HepG2 (cell line): Measurements from ENCODE around the gene GPS2. TPM values are rescaled to one million over a fixed set of nuclear protein-coding genes. Genes with fewer than 3 reads are reported as not detected.

Experiments
- ARNTL ChIP-seq: sonication (generic); formaldehyde crosslinking; IDR thresholded peaks from 2 replicates; pipeline ENCODE4 v1.4.0; 2020; ENCODE audit warnings: mild to moderate bottlenecking, missing genetic modification reagents
- ATF7-NPFF ChIP-seq: sonication (generic); formaldehyde crosslinking; IDR thresholded peaks from 2 replicates; pipeline ENCODE4 v1.8.1; 2023; ENCODE audit warnings: mild to moderate bottlenecking, low read depth, missing genetic modification reagents, moderate library complexity
- CAMTA2 ChIP-seq: sonication (generic); formaldehyde crosslinking; IDR thresholded peaks from 2 replicates; pipeline ENCODE4 v1.4.0; 2020; ENCODE audit warnings: mild to moderate bottlenecking, missing genetic modification reagents, borderline replicate concordance
- CBX5 ChIP-seq: sonication (generic); formaldehyde crosslinking; IDR thresholded peaks from 2 replicates; pipeline ENCODE4 v1.4.0; 2020; ENCODE audit warnings: missing genetic modification reagents, borderline replicate concordance
- CCAR2 ChIP-seq: fragments of 200-400 bp; formaldehyde crosslinking; optimal IDR thresholded peaks from 2 replicates; pipeline ENCODE3; 2018; ENCODE audit warnings: low read depth, mild to moderate bottlenecking, low read length, moderate library complexity
- CENPT ChIP-seq: sonication (generic); formaldehyde crosslinking; IDR thresholded peaks from 2 replicates; pipeline ENCODE4 v1.8.0; 2022; ENCODE audit warnings: low read depth, mild to moderate bottlenecking, moderate library complexity, missing genetic modification reagents
- GZF1 ChIP-seq: sonication (generic); formaldehyde crosslinking; IDR thresholded peaks from 2 replicates; pipeline ENCODE4 v1.5.1; 2020; ENCODE audit warnings: mild to moderate bottlenecking, missing genetic modification reagents
- HDAC1 ChIP-seq: sonication (generic); formaldehyde crosslinking; IDR thresholded peaks from 2 replicates; pipeline ENCODE4 v1.5.1; 2020; ENCODE audit warnings: mild to moderate bottlenecking, missing genetic modification reagents
- HMG20B ChIP-seq: conservative IDR thresholded peaks from 2 replicates; pipeline ENCODE4 v1.6.1; 2016; ENCODE audit warnings: missing genetic modification reagents, missing compliant biosample characterization
- HNRNPK ChIP-seq: fragments of 200-400 bp; formaldehyde crosslinking; IDR thresholded peaks from 2 replicates; pipeline ENCODE4 v1.6.1; 2018; ENCODE audit warnings: low read length, low read depth, moderate library complexity, mild to moderate bottlenecking; ENCODE audit not compliant: poor library complexity, severe bottlenecking
- HOXA5 ChIP-seq: sonication (generic); formaldehyde crosslinking; IDR thresholded peaks from 2 replicates; pipeline ENCODE4 v1.4.0; 2020; ENCODE audit warnings: missing genetic modification reagents
- HOXD1 ChIP-seq: sonication (generic); formaldehyde crosslinking; IDR thresholded peaks from 2 replicates; pipeline ENCODE4 v1.5.0; 2020; ENCODE audit warnings: missing genetic modification reagents
- RBAK ChIP-seq: sonication (generic); formaldehyde crosslinking; IDR thresholded peaks from 2 replicates; pipeline ENCODE4 v1.5.1; 2020; ENCODE audit warnings: mild to moderate bottlenecking, missing genetic modification reagents
- RFX1 ChIP-seq: fragments of 450-650 bp; IDR thresholded peaks from 2 replicates; pipeline ENCODE4 v1.6.1; 2017
- SAFB2 ChIP-seq: sonication (generic); formaldehyde crosslinking; IDR thresholded peaks from 2 replicates; pipeline ENCODE4 v1.5.1; 2020; ENCODE audit warnings: missing genetic modification reagents, low read depth, mild to moderate bottlenecking, borderline replicate concordance
- SETDB1 ChIP-seq: sonication (generic); formaldehyde crosslinking; IDR thresholded peaks from 2 replicates; pipeline ENCODE4 v1.5.1; 2020; ENCODE audit warnings: missing genetic modification reagents, mild to moderate bottlenecking, borderline replicate concordance
- SP1 ChIP-seq, 2 experiments: fragments of 450-650 bp in 1 of 2; sonication (generic) in 1 of 2; formaldehyde crosslinking in 1 of 2; IDR thresholded peaks; 2 replicates each; pipeline versions ENCODE4 v1.4.0 to v1.6.1; 2016 to 2020; ENCODE audit warnings: missing genetic modification reagents in 1 of 2
- ZEB1 ChIP-seq: IDR thresholded peaks from 2 replicates; pipeline ENCODE4 v1.6.1; 2012; ENCODE audit warnings: mild to moderate bottlenecking, low read depth, inconsistent platforms; ENCODE audit not compliant: insufficient replicate concordance
- ZFY ChIP-seq: sonication (generic); formaldehyde crosslinking; IDR thresholded peaks from 2 replicates; pipeline ENCODE4 v1.4.0; 2020; ENCODE audit warnings: missing genetic modification reagents
- ZNF124 ChIP-seq: sonication (generic); formaldehyde crosslinking; IDR thresholded peaks from 2 replicates; pipeline ENCODE4 v1.4.0; 2020; ENCODE audit warnings: missing genetic modification reagents
- ZNF33B ChIP-seq: sonication (generic); formaldehyde crosslinking; IDR thresholded peaks from 2 replicates; pipeline ENCODE4 v1.5.1; 2020; ENCODE audit warnings: mild to moderate bottlenecking, missing genetic modification reagents
- ZNF496 ChIP-seq: sonication (generic); formaldehyde crosslinking; IDR thresholded peaks from 2 replicates; pipeline ENCODE4 v1.8.1; 2023; ENCODE audit warnings: mild to moderate bottlenecking, moderate library complexity, missing genetic modification reagents; ENCODE audit not compliant: insufficient replicate concordance
- ZNF501 ChIP-seq: sonication (generic); formaldehyde crosslinking; IDR thresholded peaks from 2 replicates; pipeline ENCODE4 v1.5.1; 2020; ENCODE audit warnings: mild to moderate bottlenecking, moderate library complexity, missing genetic modification reagents
- ZNF556 ChIP-seq: sonication (generic); formaldehyde crosslinking; IDR thresholded peaks from 2 replicates; pipeline ENCODE4 v1.4.0; 2020; ENCODE audit warnings: mild to moderate bottlenecking, missing genetic modification reagents, borderline replicate concordance
- ZNF747 ChIP-seq: sonication (generic); formaldehyde crosslinking; IDR thresholded peaks from 2 replicates; pipeline ENCODE4 v1.8.1; 2023; ENCODE audit warnings: missing genetic modification reagents, mild to moderate bottlenecking, borderline replicate concordance
- polyA plus RNA-seq, 8 experiments: library from polyadenylated mRNA; depleted of rRNA in 3 of 8; stranded (reverse) in 7 of 8; unstranded in 1 of 8; fragments of >200 nt; fragmentation: Illumina TruSeq in 4 of 8; extraction: Trizol in 4 of 8; gene quantifications; 2 replicates each; pipeline versions ENCODE4 v1.2.1 to v1.2.3, GENCODE V29; 2011 to 2016; ENCODE audit warnings: low read depth in 4 of 8, missing spikeins in 1 of 8, mixed read lengths in 1 of 8; ENCODE audit not compliant: insufficient read depth in 1 of 8
- total RNA-seq, 5 experiments: library from RNA; depleted of rRNA; stranded (reverse); fragments of >200 nt; fragmentation: Illumina TruSeq; extraction: Trizol; gene quantifications; 2 replicates each; pipeline ENCODE4 v1.2.3, GENCODE V29; 2016; ENCODE audit warnings: low read depth in 1 of 5
- TF ChIP-seq, protein P1 (sequence below): sonication (generic); formaldehyde crosslinking; IDR thresholded peaks from 2 replicates; pipeline ENCODE4 v1.5.0; 2020; ENCODE audit warnings: missing genetic modification reagents, mild to moderate bottlenecking, borderline replicate concordance
- TF ChIP-seq, protein P2 (sequence below): sonication (generic); formaldehyde crosslinking; IDR thresholded peaks from 2 replicates; pipeline ENCODE4 v1.5.0; 2020; ENCODE audit warnings: mild to moderate bottlenecking, missing genetic modification reagents, borderline replicate concordance
- TF ChIP-seq, protein P3 (sequence below): sonication (generic); formaldehyde crosslinking; IDR thresholded peaks from 2 replicates; pipeline ENCODE4 v1.4.0; 2020; ENCODE audit warnings: missing genetic modification reagents

The GPS2 gene
- total and polyA plus RNA-seq, 2 of the 13 experiments (the other 11 are each of a cell fraction or from before 2014, with no cell fraction given): 58.0 to 59.4 TPM

DNA sequence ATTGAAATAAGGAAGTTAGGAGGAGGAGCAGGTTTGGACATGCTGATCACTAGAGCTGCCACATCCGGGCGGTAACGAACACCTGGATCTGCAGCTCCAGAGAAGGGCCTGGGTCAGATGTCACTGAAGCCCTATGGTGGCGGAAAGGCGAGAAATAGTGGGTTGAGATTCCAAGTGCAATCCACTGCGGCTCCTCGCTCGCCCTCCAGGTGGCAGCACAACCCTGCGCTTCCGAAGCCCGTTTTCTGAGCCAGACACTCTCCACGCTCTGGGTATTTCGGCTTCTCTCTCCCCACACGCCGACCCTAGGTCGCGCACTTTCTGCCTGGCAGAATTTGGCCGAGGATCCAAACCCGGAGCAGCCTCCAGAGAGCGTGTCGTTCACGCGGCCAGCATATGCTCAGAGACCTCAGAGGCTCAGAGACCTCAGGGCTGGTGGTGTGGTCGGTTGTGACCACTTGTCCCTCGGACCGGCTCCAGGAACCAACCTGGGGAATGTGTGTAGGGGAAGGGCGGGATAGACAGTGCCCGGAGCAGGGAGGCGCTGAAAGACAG lies 34.6 kb downstream of the GPS2 start (continued):
- peak; percentile 90 for TF ChIP-seq ZNF33B (CRISPR knock-in tag)
- no peak; the same call in 1 of the 2 replicates for TF ChIP-seq SAFB2 (CRISPR knock-in tag)
- TF ChIP-seq CENPT (CRISPR knock-in tag): no peak
- TF ChIP-seq CAMTA2 (CRISPR knock-in tag): no peak
- no peak for TF ChIP-seq HOXD1 (CRISPR knock-in tag)
- no peak for TF ChIP-seq ZNF556 (CRISPR knock-in tag)
- no peak; the same call in 1 of the 2 replicates for TF ChIP-seq ZFY (CRISPR knock-in tag)
- peak; percentile 82 for TF ChIP-seq ZNF501 (CRISPR knock-in tag)
- TF ChIP-seq ATF7-NPFF: peak; percentile 80
- no peak for TF ChIP-seq GZF1 (CRISPR knock-in tag)
- no peak for TF ChIP-seq ARNTL (CRISPR knock-in tag)
- no peak for TF ChIP-seq HOXA5
- TF ChIP-seq, protein P1, sequence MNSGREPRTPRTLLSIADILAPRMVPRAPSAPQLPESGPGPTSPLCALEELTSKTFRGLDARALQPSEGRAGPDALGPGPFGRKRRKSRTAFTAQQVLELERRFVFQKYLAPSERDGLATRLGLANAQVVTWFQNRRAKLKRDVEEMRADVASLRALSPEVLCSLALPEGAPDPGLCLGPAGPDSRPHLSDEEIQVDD: no peak
- no peak for TF ChIP-seq SETDB1 (CRISPR knock-in tag)
- no peak for TF ChIP-seq SP1 (IDR thresholded peaks at IDR 0.05)
- TF ChIP-seq SP1 (CRISPR knock-in tag; IDR thresholded peaks at IDR 0.05): peak; percentile 38; the same call in 1 of the 2 replicates
- no peak for TF ChIP-seq ZNF496 (CRISPR knock-in tag)
- TF ChIP-seq, protein P2, sequence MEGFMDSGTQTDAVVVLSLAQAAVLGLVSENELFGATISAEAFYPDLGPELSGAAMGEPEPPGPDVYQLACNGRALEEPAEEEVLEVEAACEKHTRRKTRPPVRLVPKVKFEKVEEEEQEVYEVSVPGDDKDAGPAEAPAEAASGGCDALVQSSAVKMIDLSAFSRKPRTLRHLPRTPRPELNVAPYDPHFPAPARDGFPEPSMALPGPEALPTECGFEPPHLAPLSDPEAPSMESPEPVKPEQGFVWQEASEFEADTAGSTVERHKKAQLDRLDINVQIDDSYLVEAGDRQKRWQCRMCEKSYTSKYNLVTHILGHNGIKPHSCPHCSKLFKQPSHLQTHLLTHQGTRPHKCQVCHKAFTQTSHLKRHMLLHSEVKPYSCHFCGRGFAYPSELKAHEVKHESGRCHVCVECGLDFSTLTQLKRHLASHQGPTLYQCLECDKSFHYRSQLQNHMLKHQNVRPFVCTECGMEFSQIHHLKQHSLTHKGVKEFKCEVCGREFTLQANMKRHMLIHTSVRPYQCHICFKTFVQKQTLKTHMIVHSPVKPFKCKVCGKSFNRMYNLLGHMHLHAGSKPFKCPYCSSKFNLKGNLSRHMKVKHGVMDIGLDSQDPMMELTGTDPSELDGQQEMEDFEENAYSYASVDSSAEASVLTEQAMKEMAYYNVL (CRISPR knock-in tag): no peak
- no peak for TF ChIP-seq CCAR2
- no peak for TF ChIP-seq RBAK
- TF ChIP-seq HNRNPK: no peak
- TF ChIP-seq ZEB1: peak; percentile 37
- no peak for TF ChIP-seq RFX1
- TF ChIP-seq CBX5 (CRISPR knock-in tag): 0 out of 2 replicates have a peak, but pooled peaks have one; percentile 21
- no peak for TF ChIP-seq HMG20B (CRISPR knock-in tag)
- peak; percentile 64; the same call in 1 of the 2 replicates for TF ChIP-seq HDAC1 (CRISPR knock-in tag)
- TF ChIP-seq ZNF124 (CRISPR knock-in tag): no peak
- TF ChIP-seq, protein P3, sequence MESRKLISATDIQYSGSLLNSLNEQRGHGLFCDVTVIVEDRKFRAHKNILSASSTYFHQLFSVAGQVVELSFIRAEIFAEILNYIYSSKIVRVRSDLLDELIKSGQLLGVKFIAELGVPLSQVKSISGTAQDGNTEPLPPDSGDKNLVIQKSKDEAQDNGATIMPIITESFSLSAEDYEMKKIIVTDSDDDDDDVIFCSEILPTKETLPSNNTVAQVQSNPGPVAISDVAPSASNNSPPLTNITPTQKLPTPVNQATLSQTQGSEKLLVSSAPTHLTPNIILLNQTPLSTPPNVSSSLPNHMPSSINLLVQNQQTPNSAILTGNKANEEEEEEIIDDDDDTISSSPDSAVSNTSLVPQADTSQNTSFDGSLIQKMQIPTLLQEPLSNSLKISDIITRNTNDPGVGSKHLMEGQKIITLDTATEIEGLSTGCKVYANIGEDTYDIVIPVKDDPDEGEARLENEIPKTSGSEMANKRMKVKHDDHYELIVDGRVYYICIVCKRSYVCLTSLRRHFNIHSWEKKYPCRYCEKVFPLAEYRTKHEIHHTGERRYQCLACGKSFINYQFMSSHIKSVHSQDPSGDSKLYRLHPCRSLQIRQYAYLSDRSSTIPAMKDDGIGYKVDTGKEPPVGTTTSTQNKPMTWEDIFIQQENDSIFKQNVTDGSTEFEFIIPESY (CRISPR knock-in tag): peak; percentile 83
- no peak for TF ChIP-seq ZNF747
